VCaP (cell line): ENCODE results near the gene MUC5B.

Experiments
- H3K27ac ChIP-seq: fragments of 450-650 bp; 2 replicates; pipeline ENCODE4 v1.5.1; 2017
- CTCF ChIP-seq: fragments of 450-650 bp; conservative IDR thresholded peaks from 2 replicates; pipeline ENCODE4 v1.5.1; 2017; ENCODE audit warnings: mild to moderate bottlenecking, moderate library complexity

The MUC5B gene

GRCh38 chr11:1270476-1270875 lies 47.6 kb downstream of the MUC5B start:
- H3K27ac ChIP-seq = no peak overlapping the region
- no peak for TF ChIP-seq CTCF

- H3K27ac ChIP-seq = no peak overlapping the region
- no peak for TF ChIP-seq CTCF
Measured at GRCh38 chr11:1271002-1271401, 48.1 kb downstream of the MUC5B start.

- no peak overlapping the region for H3K27ac ChIP-seq
- TF ChIP-seq CTCF = no peak
Measured at GRCh38 chr11:1271406-1271805, 48.5 kb downstream of the MUC5B start.

GRCh38 chr11:1271927-1272326 lies 49.1 kb downstream of the MUC5B start:
- no peak overlapping the region for H3K27ac ChIP-seq
- no peak for TF ChIP-seq CTCF

GRCh38 chr11:1272531-1272930 lies 49.7 kb downstream of the MUC5B start:
- no peak for TF ChIP-seq CTCF
- no peak overlapping the region for H3K27ac ChIP-seq

- no peak overlapping the region for H3K27ac ChIP-seq
- no peak for TF ChIP-seq CTCF
Measured at GRCh38 chr11:1274501-1274900, 51.6 kb downstream of the MUC5B start.

GRCh38 chr11:1275021-1275420 lies 52.2 kb downstream of the MUC5B start:
- H3K27ac ChIP-seq = peak overlapping the region; percentile 59
- no peak for TF ChIP-seq CTCF
